Neural progenitor cell (in vitro differentiated cells): Measurements from ENCODE around the gene RBM19. TPM values are rescaled to one million over a fixed set of nuclear protein-coding genes. Genes with fewer than 3 reads are reported as not detected.
A peak's percentile ranks its signal among the peaks of the same experiment; 100 is the strongest.

Source experiments
- DNase-seq: peaks from one replicate; pipeline ENCODE4 v3.0.0-alpha.2; 2016; ENCODE audit warnings: low spot score
- H2AFZ ChIP-seq: fragments of 200-600 bp; sonication (generic); replicated peaks from 2 replicates; pipeline ENCODE4 v1.6.1; 2016; ENCODE audit warnings: antibody characterized with exemption
- H3F3A ChIP-seq: fragments of 200-600 bp; sonication (generic); 2 replicates; pipeline ENCODE4 v1.6.1; 2016; ENCODE audit warnings: antibody characterized with exemption, low read depth
- H3K27ac ChIP-seq: fragments of 200-600 bp; sonication (generic); 2 replicates; pipeline ENCODE4 v1.5.1; 2016; ENCODE audit warnings: mild to moderate bottlenecking
- H3K27me3 ChIP-seq: fragments of 200-600 bp; sonication (generic); 2 replicates; pipeline ENCODE4 v1.6.1; 2016; ENCODE audit warnings: mild to moderate bottlenecking, moderate library complexity
- H3K36me3 ChIP-seq: fragments of 200-600 bp; sonication (generic); 2 replicates; pipeline ENCODE4 v1.5.1; 2016
- H3K4me1 ChIP-seq: fragments of 200-600 bp; sonication (generic); 2 replicates; pipeline ENCODE4 v1.6.1; 2016; ENCODE audit warnings: mixed run types
- H3K4me2 ChIP-seq: fragments of 200-600 bp; sonication (generic); 2 replicates; pipeline ENCODE4 v1.6.1; 2016
- H3K4me3 ChIP-seq: fragments of 200-600 bp; sonication (generic); 2 replicates; pipeline ENCODE4 v1.5.1; 2016
- H3K79me2 ChIP-seq: fragments of 200-600 bp; sonication (generic); 2 replicates; pipeline ENCODE4 v1.6.1; 2016; ENCODE audit warnings: low read depth
- H3K9ac ChIP-seq: fragments of 200-600 bp; sonication (generic); 2 replicates; pipeline ENCODE4 v1.6.1; 2016
- H3K9me3 ChIP-seq: fragments of 200-600 bp; sonication (generic); 2 replicates; pipeline ENCODE4 v1.5.1; 2016; ENCODE audit warnings: low read depth
- H4K20me1 ChIP-seq: fragments of 200-600 bp; sonication (generic); 2 replicates; pipeline ENCODE4 v1.6.1; 2016; ENCODE audit warnings: low read depth
- H3K27ac Mint-ChIP-seq: 3 replicates; pipeline ENCODE4 v1.8.0; 2021; ENCODE audit warnings: mixed read lengths
- H3K27me3 Mint-ChIP-seq: 2 replicates; pipeline ENCODE4 v1.8.0; 2022; ENCODE audit warnings: low read depth, mild to moderate bottlenecking, inconsistent platforms, moderate library complexity, mixed read lengths; ENCODE audit not compliant: insufficient read depth
- H3K36me3 Mint-ChIP-seq: 3 replicates; pipeline ENCODE4 v1.8.0; 2021; ENCODE audit warnings: mixed read lengths
- H3K4me1 Mint-ChIP-seq: 3 replicates; pipeline ENCODE4 v1.8.0; 2021; ENCODE audit warnings: mixed read lengths
- H3K4me3 Mint-ChIP-seq: 3 replicates; pipeline ENCODE4 v1.8.0; 2021; ENCODE audit warnings: mild to moderate bottlenecking, moderate library complexity, mixed read lengths
- H3K9me3 Mint-ChIP-seq: 3 replicates; pipeline ENCODE4 v1.8.0; 2020; ENCODE audit warnings: mixed read lengths
- EZH2 ChIP-seq: fragments of 200-600 bp; sonication (generic); IDR thresholded peaks from 2 replicates; pipeline ENCODE4 v1.6.1; 2017; ENCODE audit warnings: antibody characterized with exemption, mild to moderate bottlenecking, moderate library complexity
- EZH2phosphoT487 ChIP-seq: fragments of 200-600 bp; sonication (generic); IDR thresholded peaks from 2 replicates; pipeline ENCODE4 v1.6.1; 2017; ENCODE audit warnings: antibody characterized with exemption
- total RNA-seq: library from RNA; depleted of rRNA; stranded (reverse); fragments of >200 nt; gene quantifications from 2 replicates; pipeline ENCODE4 v1.2.3, GENCODE V29; 2015; ENCODE audit warnings: low replicate concordance
- TF ChIP-seq, protein P1 (sequence below): fragments of 200-600 bp; sonication (generic); IDR thresholded peaks from 2 replicates; pipeline ENCODE4 v1.5.1; 2017; ENCODE audit warnings: antibody characterized with exemption, mild to moderate bottlenecking

Gene RBM19
- total RNA-seq, 1 donor from 2014 or later, result 23.5 TPM

DNA sequence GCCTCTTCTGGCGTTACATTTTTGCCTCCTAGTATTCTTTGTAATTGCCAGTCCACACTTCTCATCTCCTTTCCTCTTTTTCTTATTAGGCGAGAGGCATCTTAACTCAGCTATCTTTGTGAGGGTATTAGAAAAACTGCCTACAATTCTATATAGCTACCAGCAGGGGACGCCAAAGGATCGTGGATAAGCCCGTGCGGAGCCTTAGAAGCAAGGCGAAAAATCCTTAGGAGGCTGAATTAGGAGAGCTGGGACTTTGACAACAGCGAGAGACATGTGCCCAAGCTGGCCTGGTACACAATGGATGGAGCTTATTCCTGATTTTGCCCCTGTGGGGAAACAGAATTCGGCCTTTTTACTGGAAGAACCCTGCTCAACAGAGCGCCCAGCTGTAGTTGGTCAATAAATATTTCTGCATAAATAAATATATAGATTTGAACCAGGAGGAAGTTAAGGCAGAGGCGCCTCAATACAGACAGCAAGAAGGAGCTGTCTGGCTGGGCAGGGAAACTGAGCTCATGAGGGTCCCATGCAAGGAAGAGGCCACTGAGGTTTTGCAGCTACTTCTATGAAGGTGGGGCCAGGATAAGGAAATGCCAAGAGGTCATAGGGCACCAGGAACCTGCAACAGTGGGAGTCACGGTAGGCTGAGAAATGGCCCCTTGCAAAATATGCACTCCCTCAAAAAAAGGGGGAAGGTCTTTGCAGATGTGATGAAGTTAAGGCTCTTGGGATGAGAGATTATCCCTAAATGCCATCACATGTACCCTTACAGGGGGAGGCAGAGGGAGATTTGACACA, 14.6 kb upstream of the RBM19 start:
- H3K4me3 ChIP-seq, result no peak overlapping the region
- no peaks in the 10 kb centered on the region for H4K20me1 ChIP-seq
- Mint-ChIP-seq H3K27me3 (peaks cover 19% of the 10 kb centered on the region), H3K27ac (no peak overlapping the region), H3K36me3 (no peaks in the 10 kb centered on the region), H3K9me3 (no peaks in the 10 kb centered on the region), H3K4me1 (no peaks in the 10 kb centered on the region), H3K4me3 (no peak overlapping the region)
- H3K36me3 ChIP-seq, result no peaks in the 10 kb centered on the region
- no peaks in the 10 kb centered on the region for H3K79me2 ChIP-seq
- H3F3A ChIP-seq, result no peaks in the 10 kb centered on the region
- peak; percentile 89 for DNase-seq
- no peaks in the 10 kb centered on the region for H3K9me3 ChIP-seq
- H3K4me2 ChIP-seq, result no peak overlapping the region
- no peak overlapping the region for H2AFZ ChIP-seq
- H3K27ac ChIP-seq, result no peak overlapping the region
- H3K4me1 ChIP-seq, result no peaks in the 10 kb centered on the region
- no peak overlapping the region for H3K9ac ChIP-seq
- TF ChIP-seq, protein P1, sequence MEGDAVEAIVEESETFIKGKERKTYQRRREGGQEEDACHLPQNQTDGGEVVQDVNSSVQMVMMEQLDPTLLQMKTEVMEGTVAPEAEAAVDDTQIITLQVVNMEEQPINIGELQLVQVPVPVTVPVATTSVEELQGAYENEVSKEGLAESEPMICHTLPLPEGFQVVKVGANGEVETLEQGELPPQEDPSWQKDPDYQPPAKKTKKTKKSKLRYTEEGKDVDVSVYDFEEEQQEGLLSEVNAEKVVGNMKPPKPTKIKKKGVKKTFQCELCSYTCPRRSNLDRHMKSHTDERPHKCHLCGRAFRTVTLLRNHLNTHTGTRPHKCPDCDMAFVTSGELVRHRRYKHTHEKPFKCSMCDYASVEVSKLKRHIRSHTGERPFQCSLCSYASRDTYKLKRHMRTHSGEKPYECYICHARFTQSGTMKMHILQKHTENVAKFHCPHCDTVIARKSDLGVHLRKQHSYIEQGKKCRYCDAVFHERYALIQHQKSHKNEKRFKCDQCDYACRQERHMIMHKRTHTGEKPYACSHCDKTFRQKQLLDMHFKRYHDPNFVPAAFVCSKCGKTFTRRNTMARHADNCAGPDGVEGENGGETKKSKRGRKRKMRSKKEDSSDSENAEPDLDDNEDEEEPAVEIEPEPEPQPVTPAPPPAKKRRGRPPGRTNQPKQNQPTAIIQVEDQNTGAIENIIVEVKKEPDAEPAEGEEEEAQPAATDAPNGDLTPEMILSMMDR, result peak; percentile 99
- TF ChIP-seq EZH2 (peak; percentile 41), EZH2phosphoT487 (no peak)
- H3K27me3 ChIP-seq, result peaks cover 64% of the 10 kb centered on the region

DNA sequence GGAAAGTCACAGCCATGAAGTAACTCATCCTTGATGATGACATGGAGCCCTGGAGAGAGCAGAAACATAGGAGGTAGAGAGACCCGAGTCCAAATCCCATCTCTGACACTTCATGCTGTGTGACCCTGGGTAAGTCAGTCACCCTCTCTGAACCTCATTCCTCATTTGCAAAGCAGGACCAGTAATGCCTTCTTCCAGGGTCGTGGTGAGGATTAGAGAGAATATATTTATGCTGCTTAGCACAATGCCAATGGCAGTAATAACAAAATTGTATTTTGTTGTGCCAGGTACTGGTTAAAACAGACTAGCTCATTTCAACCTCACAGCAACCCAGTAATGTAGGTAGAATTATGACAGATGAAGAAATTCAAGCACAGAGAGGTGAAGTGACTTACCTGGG, 13.9 kb upstream of the RBM19 start:
- TF ChIP-seq, protein P1, result no peak
- TF ChIP-seq EZH2phosphoT487, result no peak
- no peak overlapping the region for H3K27ac ChIP-seq
- no peaks in the 10 kb centered on the region for H4K20me1 ChIP-seq
- Mint-ChIP-seq H3K9me3 (no peaks in the 10 kb centered on the region), H3K27ac (no peak overlapping the region), H3K4me3 (no peak overlapping the region), H3K4me1 (no peaks in the 10 kb centered on the region), H3K27me3 (peaks cover 22% of the 10 kb centered on the region), H3K36me3 (no peaks in the 10 kb centered on the region)
- H3K9ac ChIP-seq, result no peak overlapping the region
- DNase-seq, result no peak
- no peaks in the 10 kb centered on the region for H3K79me2 ChIP-seq
- no peak overlapping the region for H2AFZ ChIP-seq
- no peaks in the 10 kb centered on the region for H3K36me3 ChIP-seq
- H3K27me3 ChIP-seq, result peaks cover 65% of the 10 kb centered on the region
- no peaks in the 10 kb centered on the region for H3F3A ChIP-seq
- H3K4me1 ChIP-seq, result no peaks in the 10 kb centered on the region
- H3K9me3 ChIP-seq, result no peaks in the 10 kb centered on the region
- no peak overlapping the region for H3K4me3 ChIP-seq
- no peak overlapping the region for H3K4me2 ChIP-seq

DNA sequence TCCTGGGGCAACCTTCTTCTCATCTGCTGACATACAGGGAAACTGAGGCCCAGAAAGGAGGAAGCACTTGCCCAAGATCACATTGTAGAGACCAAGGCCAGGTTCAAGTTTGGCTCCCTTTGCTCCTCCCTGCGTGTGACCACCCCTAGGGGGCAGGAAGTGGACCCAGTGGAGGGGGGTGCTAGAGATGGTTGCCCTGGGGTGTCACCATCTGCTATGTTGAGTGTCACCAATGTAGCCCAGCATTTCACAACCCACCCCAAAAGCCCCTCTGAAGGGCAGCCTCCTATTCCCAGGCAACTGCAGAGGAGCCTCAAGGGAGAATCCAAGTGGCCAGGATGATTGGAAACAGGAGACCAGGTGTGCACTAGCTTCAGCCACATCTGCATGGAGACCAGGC, 12.0 kb upstream of the RBM19 start:
- Mint-ChIP-seq H3K9me3 (no peaks in the 10 kb centered on the region), H3K27ac (no peak overlapping the region), H3K4me1 (no peaks in the 10 kb centered on the region), H3K27me3 (peaks cover 28% of the 10 kb centered on the region), H3K4me3 (no peak overlapping the region), H3K36me3 (no peaks in the 10 kb centered on the region)
- Histone ChIP-seq H3K27ac (no peak overlapping the region), H3K79me2 (no peaks in the 10 kb centered on the region), H3K27me3 (peaks cover 73% of the 10 kb centered on the region), H3K9me3 (no peaks in the 10 kb centered on the region), H3K4me3 (no peak overlapping the region), H3K4me2 (no peak overlapping the region), H3K9ac (no peak overlapping the region), H3F3A (no peaks in the 10 kb centered on the region), H3K36me3 (no peaks in the 10 kb centered on the region), H4K20me1 (no peaks in the 10 kb centered on the region), H3K4me1 (no peaks in the 10 kb centered on the region), H2AFZ (no peak overlapping the region)
- no peak for DNase-seq
- no peak for TF ChIP-seq EZH2
- no peak for TF ChIP-seq EZH2phosphoT487
- TF ChIP-seq, protein P1, result no peak
